C4-2B (cell line): Measurements from ENCODE around the gene VIM.

ENCODE experiments used
- H3K27ac ChIP-seq: fragments of 450-650 bp; 2 replicates; pipeline ENCODE4 v1.5.1; 2017
- ZFX ChIP-seq: fragments of 450-650 bp; IDR thresholded peaks from 2 replicates; pipeline ENCODE4 v1.6.1; 2017
- TF ChIP-seq, protein P1 (sequence below): fragments of 450-650 bp; conservative IDR thresholded peaks from 2 replicates; pipeline ENCODE4 v1.5.1; 2017; ENCODE audit warnings: mild to moderate bottlenecking

Gene VIM

DNA sequence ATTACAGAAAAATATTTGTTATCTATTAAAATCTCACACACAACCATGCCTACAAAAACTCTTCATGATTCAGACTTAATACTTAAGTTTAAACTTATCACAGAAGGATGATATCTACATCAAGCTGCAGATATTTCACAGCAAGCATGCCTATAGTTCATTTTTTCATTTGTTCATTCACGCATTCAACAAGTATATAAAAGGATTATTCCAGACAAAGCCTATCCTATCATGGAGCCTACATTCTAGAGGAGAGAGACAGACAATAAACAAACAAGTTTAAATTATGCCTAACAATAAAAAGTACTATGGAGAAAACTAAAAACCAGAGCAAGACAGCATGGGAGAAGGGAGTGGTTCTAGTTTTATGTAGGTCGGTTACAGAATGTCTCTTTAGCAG is 37.4 kb upstream of the VIM start:
- TF ChIP-seq, protein P1, sequence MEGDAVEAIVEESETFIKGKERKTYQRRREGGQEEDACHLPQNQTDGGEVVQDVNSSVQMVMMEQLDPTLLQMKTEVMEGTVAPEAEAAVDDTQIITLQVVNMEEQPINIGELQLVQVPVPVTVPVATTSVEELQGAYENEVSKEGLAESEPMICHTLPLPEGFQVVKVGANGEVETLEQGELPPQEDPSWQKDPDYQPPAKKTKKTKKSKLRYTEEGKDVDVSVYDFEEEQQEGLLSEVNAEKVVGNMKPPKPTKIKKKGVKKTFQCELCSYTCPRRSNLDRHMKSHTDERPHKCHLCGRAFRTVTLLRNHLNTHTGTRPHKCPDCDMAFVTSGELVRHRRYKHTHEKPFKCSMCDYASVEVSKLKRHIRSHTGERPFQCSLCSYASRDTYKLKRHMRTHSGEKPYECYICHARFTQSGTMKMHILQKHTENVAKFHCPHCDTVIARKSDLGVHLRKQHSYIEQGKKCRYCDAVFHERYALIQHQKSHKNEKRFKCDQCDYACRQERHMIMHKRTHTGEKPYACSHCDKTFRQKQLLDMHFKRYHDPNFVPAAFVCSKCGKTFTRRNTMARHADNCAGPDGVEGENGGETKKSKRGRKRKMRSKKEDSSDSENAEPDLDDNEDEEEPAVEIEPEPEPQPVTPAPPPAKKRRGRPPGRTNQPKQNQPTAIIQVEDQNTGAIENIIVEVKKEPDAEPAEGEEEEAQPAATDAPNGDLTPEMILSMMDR: no peak
- no peak for TF ChIP-seq ZFX
- no peak overlapping the region for H3K27ac ChIP-seq

DNA sequence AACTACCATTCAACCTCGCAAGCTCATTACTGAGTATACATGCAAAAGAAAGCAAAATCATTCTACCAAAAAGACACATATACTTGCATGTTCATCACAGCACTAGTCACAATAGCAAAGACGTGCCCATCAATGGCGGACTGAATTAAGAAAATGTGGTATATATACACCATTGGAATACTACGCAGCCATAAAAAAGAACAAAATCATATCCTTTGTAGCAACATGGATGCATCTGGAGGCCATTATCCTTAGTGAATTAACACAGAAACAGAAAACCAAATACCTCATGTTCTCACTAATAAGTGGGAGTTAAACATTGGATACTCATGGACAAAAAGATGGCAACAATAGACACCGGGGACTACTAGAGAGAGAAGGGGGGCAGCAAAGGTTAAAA is 33.0 kb upstream of the VIM start:
- TF ChIP-seq, protein P1: no peak
- no peak for TF ChIP-seq ZFX

DNA sequence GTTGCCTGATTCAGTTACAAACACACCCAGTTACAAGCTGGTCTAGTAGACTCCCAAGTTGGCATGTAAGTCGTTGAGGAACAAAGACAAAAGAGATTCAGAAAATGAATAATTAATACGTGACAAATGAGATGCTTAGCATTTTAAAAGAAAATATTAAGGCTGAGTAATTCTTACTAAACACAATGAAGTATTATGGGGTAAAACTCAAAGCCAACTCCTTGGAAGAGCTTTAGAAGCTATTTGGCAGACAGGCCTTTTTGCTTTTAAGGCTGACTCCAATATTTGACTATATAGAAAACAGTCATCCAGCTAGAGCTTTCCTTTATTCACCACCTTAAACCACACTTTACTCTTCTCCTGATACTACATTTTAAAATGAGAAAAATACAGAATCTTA is 32.0 kb upstream of the VIM start:
- TF ChIP-seq, protein P1: no peak
- TF ChIP-seq ZFX: no peak
- H3K27ac ChIP-seq: no peak overlapping the region

More for the DNA sequence above, 33.0 kb upstream of the VIM start:
- no peak overlapping the region for H3K27ac ChIP-seq

DNA sequence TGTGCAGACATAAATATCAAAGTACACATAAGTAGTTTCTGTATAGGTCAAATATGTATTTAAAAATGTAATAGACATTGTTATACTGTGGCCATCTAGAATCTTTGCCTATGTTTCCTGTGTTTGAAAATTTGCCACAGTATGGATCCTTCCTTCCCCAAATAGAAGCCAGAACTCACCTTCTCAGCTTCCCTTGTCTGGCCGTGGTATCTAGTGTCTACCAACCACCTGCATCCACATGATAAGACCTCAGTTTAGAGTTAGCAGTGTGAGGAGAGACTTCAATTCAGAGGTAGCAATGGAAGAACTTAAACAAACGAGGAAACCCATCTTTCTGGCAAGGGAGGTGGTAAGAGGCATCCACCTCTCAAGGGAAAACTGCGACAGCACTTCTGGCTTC is 31.5 kb upstream of the VIM start:
- TF ChIP-seq, protein P1: no peak
- TF ChIP-seq ZFX: no peak
- no peak overlapping the region for H3K27ac ChIP-seq

DNA sequence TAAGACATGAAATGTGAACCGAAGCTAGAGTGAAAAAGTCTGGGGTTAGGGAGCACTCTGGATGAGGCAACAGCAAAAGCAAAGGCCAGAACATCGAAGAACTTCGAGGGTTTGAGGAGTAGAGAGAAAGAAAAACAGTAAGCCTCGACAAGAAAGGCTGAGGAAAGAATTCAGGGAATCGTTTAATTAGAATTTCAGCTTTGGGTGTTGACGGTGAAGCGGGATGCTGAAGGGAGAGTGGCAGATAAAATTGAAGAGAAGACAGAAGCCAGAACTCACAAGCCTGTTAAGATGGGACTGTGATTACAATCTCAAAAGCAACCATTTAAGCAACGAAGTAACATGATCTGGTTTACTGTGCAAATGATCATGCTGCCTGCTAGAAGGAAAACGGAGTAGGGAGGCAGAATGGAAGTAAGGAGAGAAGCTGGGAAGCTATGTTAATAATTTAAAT is 28.7 kb upstream of the VIM start:
- TF ChIP-seq, protein P1: no peak
- no peak for TF ChIP-seq ZFX
- H3K27ac ChIP-seq: no peak overlapping the region; the same call in 1 of the 2 replicates

DNA sequence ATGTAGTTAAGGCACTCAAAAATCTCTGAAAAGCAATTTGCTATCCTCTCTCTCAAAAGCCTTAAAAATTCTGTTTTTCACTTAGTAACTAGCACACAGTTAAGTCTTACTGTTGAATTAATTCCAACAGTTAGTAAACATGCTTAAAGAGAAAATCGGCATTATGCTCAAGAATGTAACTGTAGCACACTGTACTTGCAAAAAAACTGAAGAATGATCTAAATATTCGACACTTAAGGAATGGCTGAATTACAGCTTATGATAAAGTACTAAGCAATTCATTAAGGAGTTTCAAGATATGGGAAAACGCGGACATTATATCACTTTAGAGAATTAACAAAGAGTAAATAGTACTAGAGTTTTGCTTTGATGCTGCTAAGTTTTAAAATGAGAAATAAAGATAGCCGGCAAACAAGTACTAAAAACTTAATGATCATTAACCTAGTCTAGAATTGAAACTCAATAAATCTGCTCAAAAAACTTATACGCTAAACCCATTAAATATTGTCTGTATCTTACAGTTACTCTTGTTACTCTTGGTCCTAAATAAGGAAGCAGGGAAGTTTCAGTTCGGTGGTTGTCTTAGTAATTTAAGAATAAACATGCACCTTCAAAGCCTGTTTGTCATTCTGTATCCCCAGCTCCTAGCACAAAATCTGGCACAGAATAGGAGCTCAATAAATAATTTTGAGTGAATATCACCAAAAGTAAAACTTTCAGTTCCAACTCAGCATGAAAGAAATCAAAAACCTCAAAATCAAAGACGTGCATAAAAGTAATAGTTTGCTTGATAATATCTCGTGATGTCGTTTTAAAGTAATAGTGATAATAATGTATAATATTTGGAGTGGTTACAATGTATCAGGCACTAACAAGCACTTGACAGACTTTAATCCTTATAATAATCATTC is 27.8 kb upstream of the VIM start:
- TF ChIP-seq, protein P1: no peak
- no peak for TF ChIP-seq ZFX
- H3K27ac ChIP-seq: peak overlapping the region; percentile 79
